GM21619 (cell line): ENCODE results near the gene CLSTN2.

ENCODE experiments used
- ATAC-seq: cut with Tn5 transposase; IDR thresholded peaks from one replicate; pipeline ENCODE4 v1.9.1; 2021; ENCODE audit not compliant: unreplicated experiment

The CLSTN2 gene

DNA sequence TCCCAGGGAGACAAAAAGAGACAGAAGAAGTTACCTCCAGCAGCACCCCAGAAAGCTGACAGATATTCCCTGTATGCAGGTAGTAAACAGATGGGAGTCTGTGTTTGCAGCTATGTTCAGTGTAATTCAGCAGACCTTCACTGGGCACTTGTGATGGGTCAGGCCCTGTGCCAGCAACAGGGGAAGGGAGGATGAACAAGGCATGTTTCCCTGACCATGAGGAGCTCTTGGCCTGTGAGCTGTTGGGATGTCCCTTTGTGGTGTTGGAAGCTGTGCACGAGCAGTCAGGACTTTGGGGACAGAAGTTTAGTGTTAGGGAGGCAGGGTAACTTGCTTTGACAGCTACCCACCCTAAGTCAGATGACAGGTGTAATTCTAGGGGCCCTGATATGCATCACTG lies 636.9 kb downstream of the CLSTN2 start:
- no peak for ATAC-seq

GRCh38 chr3:140572334-140572733 lies 637.3 kb downstream of the CLSTN2 start:
- no peak for ATAC-seq

- ATAC-seq = no peak
Measured at GRCh38 chr3:140573011-140573410, 638.0 kb downstream of the CLSTN2 start.

GRCh38 chr3:140574375-140574774 lies 639.4 kb downstream of the CLSTN2 start:
- no peak for ATAC-seq

- ATAC-seq = no peak
Measured at GRCh38 chr3:140576449-140576848, 641.5 kb downstream of the CLSTN2 start.

DNA sequence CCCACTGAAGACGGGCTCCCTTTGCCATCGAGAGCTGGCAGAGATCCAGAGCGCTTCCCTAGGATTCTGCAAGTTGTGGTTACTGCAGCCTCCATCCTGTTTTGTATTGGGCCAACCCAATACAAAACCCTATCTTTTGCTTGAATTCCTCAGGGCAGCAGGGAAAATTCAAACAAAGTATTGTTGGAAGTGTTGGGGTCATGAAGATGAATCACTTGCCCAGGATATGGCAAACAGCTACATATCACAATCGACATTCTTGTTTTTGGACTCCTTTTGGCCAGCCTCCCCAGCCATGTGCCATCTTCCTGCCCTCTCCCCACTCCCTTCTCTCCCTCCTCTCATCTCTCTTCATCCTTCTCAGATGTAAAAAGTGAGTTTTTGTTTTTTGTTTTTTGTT lies 642.9 kb downstream of the CLSTN2 start:
- no peak for ATAC-seq

DNA sequence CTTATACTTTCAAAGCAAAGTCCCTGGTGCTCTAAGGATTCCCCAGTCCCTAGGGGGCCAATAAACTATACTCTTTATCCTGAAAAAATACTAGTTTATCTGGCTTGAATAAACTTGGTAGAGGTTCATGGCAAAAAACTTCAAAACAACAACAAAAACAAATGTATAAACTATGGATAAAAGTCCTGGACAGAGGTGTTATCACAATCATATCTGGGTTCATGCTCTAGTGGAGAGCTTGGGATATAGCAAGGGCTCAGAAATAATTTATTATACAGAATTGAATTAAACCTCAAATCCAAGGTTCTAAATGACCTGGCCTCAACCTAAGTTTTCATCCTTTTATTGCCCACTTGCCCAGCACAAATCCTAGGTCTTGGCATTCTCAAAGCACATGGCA lies 644.3 kb downstream of the CLSTN2 start:
- ATAC-seq = no peak

- no peak for ATAC-seq
Measured at GRCh38 chr3:140580746-140581145, 645.8 kb downstream of the CLSTN2 start.

DNA sequence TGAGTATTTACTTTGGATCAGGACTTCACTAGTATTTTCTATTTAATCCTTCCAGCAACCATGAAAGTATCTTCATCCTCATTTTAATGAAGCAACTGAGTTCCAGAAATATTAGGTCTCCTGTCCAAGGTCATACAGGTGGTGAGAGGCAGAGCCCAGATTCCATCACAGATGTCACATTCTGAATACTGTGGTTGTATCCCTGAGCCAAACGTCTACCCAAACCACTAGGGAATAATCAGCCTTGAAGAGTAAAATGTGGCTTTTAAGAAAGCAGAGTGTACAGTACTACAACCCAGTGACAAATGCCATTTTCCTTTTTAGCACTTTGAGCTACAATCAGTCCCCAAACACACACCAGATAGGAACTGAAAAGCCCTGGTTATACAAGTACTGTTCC lies 649.6 kb downstream of the CLSTN2 start:
- ATAC-seq = no peak

GRCh38 chr3:140585828-140586227 lies 650.8 kb downstream of the CLSTN2 start:
- no peak for ATAC-seq

- no peak for ATAC-seq
Measured at GRCh38 chr3:140586311-140586710, 651.3 kb downstream of the CLSTN2 start.

DNA sequence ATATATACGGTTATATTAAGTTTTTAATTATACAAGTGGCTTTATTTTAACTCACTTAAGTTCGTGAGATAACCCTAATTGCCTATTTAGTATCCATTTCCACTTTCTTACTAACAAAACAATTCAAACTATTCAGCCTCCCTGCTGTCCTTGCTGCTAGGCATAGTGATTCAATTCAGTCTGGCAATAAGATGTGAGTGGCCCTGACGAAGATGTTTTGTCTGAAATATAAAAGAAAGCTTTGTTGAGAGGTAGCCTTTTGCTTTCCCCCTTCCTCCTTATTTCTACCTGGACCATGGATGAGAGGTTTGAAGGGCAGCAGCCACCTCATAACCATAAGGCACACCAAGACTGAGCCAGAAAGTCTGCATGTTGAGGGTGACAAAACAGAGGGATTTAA lies 653.6 kb downstream of the CLSTN2 start:
- no peak for ATAC-seq

GRCh38 chr3:140593766-140594165 lies 658.8 kb downstream of the CLSTN2 start:
- ATAC-seq = no peak

- ATAC-seq = no peak
Measured at GRCh38 chr3:140595295-140595694, 660.3 kb downstream of the CLSTN2 start.

GRCh38 chr3:140597364-140597763 lies 662.4 kb downstream of the CLSTN2 start:
- ATAC-seq = no peak

- no peak for ATAC-seq
Measured at GRCh38 chr3:140597792-140598191, 662.8 kb downstream of the CLSTN2 start.

GRCh38 chr3:140599009-140599408 lies 664.0 kb downstream of the CLSTN2 start:
- no peak for ATAC-seq

GRCh38 chr3:140599496-140599895 lies 664.5 kb downstream of the CLSTN2 start:
- ATAC-seq = no peak

GRCh38 chr3:140601881-140602280 lies 666.9 kb downstream of the CLSTN2 start:
- no peak for ATAC-seq

GRCh38 chr3:140602781-140603180 lies 667.8 kb downstream of the CLSTN2 start:
- ATAC-seq = no peak

- ATAC-seq = no peak
Measured at GRCh38 chr3:140603766-140604165, 668.8 kb downstream of the CLSTN2 start.

GRCh38 chr3:140610544-140610943 lies 675.6 kb downstream of the CLSTN2 start:
- ATAC-seq = no peak

- no peak for ATAC-seq
Measured at GRCh38 chr3:140614001-140614400, 679.0 kb downstream of the CLSTN2 start.

- no peak for ATAC-seq
Measured at GRCh38 chr3:140617135-140617534, 682.1 kb downstream of the CLSTN2 start.
